Hematopoietic multipotent progenitor cell treated with erythropoietin and hydrocortisone succinate and interleukin-3 and kit ligand, for 4 days (in vitro differentiated cells): ENCODE results near the gene GRIP2.

Experiments
- DNase-seq: peaks from one replicate; pipeline ENCODE4 v3.0.0-alpha.2; 2015

Gene GRIP2

DNA sequence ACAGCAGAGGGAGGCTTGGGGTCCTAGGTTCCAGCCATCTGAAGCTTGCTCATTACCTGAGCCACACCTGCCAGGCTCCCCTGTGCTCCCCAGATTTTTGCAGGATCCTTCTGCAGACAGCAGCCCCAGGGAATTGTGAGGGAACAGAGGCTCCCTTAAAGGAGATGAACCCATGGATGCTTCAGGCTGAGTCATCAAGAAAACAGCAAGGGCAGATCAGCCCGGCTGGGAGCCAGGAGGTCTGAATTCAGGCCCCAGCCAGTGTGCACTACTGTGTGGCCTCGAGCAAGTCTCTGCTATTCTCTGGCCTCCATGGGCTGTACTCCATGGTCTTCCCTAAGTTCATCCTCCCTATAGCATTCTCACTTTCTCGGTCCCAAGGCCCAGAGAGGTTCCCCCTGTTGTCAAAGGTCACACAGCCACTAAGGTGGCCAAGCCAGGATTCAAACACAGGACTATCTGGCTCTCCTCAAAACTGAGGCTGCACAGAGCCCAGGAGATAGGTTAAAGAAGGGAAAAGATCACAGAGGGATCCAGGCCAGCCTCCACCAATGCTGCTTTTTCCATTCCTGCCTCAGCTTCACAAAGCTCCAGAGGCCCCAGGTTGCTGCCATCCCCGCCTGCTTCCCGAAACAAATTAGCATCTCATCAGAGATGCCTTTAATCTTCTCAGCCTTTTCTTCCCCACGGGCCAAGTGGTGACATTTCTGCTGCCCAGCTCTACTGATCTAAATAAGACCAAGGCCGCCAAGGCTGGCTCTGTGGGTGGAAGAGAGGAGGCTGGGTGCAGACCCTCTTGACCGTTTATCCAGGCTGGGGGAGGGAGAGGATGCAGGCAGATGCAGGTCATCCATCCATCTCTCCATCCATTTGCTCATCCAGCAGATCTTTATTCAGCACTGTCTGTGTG, 21.2 kb upstream of the GRIP2 start:
- DNase-seq, result no peak

DNA sequence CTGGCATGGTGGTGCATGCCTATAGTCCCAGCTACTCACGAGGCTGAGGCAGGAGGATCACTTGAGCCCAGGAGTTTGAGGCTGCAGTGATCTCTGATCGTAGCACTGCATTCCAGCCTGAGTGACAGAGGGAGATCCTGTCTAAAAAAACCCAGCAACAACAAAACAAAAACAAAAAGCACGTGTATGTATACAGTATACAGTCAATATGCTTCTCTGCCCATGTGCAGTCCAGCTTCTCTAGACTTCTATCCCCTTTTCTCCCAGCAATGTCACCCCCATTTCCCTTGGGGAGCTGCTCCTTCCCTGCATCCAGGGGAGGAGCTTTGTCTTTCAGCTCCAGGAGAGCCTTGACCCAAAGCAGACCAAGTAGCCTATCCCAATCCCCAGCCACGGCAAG, 20.0 kb upstream of the GRIP2 start:
- no peak for DNase-seq

DNA sequence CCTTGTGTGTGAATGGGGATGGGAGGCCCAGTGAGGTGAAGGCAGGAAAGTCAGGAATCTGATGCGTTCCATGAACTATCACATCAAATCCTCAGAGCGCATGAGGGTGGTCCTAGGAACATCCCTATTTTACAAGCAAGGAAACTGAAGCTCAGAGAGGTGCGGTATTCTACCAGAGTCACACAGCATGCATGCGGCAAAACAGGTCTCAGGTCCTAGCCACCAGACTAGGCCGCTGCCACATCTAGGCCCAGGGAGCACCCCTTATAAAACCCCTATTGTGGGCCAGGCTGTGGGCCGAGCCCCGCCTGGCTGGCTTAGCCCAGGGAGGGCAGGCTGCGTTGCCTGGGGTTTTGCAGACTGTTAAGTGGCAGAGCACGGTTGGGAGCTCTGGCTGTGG, 17.9 kb upstream of the GRIP2 start:
- no peak for DNase-seq

DNA sequence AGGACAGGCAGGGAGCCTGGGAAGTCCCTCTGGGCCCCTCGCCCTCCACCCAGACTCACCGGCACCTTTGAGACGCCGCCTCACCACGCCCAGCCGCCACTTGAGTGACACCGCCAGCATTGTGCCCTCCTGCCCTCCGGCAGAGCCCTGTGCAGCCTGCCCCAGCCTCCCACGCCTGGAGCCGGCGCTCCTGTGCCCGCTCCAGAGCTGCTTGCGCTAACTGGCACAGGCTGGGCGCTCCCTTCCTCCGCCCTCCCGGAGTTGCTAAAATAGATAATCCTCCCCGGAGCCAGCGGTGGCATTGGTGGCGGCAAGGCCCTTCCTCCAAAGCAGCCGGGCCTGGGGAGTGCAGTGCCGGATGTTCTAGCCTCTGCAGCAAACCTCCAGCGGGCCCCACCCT, 15.7 kb upstream of the GRIP2 start:
- peak; percentile 49 for DNase-seq

DNA sequence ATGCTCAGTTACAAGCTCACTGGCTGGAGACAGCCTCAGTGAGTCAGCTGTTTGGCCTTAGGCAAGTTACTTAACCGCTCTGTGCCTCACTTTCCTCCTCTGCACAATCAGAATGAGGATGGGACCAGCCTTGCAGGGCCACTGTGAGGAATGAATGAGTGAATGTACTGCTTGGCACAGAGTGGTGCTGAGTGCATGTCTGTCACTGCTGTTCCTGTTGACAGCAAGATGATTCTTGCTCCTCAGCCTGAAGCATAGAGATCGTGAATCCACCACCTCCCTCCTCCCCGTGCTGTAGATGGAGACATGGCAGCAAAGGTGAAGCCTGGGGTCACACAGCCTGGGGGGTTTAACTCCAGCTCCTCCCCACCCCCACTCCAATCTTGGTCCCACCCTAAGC, 14.6 kb upstream of the GRIP2 start:
- DNase-seq, result no peak

DNA sequence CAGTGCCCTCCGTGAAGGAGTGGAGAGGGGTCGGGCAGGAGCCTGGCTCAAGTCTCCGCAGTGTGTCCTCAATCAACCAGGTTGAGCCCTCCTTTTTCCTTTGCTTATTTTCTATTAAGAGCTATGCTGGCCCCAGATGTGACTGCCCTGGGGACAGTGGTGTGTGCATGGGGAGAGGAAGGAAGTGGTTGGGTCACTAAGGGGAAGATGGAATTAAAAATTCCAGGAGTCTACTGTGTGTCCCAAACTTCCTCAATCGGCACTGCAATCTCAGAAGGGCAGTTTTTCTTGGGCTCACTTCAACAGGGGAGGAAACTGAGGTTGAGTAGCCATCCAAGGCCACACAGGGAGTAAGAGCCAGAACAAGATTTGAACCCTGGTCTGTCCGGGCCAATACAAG, 13.7 kb upstream of the GRIP2 start:
- DNase-seq, result no peak

DNA sequence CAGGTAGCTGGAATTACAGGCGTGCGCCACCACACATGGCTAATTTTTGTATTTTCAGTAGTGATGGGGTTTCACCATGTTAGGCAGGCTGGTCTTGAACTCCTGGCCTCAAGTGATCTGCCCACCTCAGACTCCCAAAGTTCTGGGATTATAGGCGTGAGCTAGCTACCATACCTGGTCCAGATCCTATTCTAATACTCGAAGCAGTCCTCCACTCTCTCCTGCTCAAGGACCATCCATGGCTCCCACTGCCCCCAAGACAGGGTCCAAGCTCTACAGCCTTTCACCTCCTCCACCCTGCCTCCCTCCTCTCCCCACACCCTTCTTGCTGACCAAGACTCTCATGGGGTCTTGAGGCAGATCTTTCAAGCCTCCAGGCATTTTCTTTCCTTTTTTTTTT, 12.6 kb upstream of the GRIP2 start:
- DNase-seq, result no peak

DNA sequence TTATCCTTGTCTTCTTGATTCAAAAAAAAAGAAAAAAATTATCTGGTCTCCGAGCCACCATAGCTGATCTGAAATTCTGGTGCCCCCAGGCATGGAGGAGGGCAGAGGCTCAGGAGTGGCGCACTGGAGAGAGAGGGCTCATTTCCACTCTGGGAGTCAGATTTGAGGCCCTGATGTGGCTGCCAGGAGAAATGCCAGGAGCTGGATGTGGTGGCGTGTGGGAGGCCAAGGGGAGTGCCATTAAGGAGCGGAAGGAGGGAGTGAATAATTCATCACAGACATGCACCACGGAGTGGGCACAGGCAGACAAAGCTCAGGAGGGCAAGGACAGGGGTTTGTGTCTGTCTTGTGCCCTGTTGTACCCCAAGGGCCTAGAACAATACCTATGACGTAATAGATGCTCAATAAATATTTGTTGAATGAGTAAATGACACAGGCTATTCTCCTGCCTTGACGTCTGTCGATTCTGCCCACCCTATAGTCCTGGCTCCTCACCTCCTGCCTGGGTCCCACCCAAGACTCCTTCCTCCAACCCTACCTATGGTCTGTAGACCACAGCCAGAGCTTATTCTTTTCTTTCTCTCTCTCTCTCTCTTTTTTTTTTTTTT, 12.0 kb upstream of the GRIP2 start:
- no peak for DNase-seq

DNA sequence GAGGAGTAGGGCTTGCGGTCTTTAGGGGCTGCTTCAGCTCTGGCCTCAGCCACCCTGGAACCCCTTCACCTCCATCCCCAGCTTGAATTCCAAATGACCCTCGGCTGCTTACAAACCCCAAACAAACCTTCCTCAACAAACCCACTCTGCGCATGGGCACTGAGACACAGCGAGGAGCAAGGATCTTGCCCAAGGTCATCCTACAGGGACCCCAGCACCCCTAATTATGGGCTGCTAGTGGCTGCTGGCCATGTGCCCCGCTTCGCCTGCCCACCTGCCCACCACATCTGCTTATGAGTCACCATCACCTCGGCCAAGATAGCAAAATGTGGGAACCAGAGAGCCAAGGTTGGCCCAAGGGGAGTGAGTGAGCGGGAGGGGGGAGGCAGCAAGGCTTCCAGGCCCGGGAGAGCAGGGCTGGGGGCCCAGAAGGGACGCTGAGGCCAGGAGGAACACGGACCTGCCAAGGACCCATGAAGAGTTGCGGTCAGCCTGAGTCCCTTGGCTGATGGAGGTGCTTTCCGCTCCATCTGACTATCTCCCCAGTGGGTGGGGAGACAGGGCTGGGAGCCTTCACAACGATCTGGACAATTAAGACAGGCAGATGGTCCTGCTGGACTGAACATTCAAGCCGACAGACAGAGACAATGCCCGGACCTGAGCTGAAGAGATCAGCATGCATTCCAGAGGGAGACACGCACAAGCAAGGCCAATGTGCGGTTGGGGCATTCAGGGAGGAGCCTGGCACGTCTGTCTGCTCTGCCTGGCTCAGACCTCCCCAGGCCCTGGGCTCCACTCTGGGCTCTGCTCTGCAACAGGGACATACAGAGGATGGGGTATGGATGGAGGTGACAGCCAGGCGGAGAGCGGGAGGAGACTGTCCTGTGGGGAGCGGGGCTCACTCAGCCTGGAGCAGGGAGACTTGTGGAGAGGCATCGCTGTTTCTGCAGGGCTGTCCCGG, 10.8 kb upstream of the GRIP2 start:
- DNase-seq, result no peak

DNA sequence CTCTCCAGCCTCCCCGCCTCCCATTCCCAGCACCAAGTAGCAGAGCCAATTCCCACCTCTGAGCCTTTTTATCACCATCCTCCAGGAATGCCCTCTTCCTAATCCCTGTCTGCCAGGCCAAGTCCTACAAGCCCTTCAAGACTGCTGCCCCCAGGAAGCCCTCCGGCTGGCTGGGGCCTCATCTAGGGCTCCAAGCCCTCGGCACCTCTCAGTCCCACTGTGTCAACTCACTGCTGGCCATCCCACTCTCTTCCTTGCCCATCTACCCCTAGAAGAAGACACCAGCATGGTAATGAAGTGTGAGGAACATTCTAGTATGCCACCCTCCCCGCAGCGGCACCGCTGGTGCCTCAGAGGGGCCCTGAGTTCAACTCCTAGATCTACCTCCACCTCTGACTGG, 10.0 kb upstream of the GRIP2 start:
- DNase-seq, result no peak

DNA sequence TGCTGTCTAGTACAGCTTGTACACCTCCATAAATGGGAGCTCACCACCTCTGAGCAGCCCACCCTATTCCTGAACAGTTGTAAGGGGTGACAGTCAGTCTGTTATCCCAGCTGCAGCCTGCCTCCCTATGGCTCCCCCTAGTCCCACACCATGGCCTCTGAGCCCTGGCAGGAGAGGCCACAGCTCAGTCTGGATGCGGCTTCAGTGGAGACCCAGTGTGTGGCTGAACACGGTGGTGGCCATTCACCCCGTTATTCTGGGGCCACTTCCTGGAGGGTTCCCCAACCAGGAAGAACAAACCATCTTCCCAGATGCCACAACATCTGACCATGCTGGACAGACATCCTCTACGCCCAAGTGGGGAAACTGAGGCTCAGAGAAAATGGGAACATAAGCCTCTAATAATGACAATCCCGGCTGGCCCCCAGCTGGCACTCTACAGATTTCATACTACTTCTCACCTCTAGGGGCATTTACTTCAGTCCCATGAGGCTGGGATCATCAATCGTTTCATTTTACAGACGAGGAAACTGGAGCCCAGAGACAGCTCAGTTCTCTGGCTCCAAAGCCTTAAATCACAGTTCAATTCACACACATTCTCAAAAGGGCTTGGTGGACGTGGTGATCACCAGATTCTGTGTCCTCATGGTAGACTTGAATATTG, 9.2 kb upstream of the GRIP2 start:
- DNase-seq, result peak; percentile 62

DNA sequence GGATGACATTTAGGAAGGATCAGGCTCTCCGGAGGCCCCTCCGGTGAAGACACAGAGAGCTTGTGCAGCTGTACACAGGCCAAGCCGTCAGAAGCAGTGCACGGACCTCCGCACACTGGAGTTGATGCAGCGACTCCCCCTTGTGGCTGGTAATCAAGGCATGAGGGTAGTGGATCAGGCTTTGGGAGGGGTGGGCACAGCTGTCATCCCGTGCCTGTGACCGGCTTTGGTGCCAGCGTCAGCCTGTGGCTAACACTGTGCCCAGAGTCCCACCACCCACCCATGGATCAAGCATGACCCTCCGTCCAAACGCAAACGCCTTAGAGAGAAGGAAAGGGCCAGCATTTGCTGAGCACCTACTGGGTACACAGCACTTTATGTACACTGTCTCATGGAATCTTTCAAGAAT, 8.2 kb upstream of the GRIP2 start:
- peak; percentile 81 for DNase-seq

DNA sequence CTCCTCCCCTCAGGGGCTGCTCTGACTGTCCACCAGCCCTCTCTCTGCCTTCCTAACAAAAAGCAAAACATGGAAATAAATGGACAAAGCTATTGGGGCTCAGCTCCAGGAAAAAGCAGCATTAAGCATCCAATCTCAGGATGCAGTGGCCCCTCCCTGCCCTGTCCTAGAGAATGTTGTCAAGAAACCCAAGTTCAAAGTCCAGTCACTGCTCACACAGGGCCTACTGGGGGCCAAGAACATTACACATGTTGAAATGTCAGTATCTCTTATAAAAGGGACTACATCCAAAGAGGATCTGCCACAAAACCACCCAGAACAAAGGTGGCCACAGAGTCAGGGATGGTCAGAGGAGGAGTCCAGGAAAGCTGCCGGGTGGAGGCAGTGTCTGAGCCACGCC, 7.6 kb upstream of the GRIP2 start:
- no peak for DNase-seq

DNA sequence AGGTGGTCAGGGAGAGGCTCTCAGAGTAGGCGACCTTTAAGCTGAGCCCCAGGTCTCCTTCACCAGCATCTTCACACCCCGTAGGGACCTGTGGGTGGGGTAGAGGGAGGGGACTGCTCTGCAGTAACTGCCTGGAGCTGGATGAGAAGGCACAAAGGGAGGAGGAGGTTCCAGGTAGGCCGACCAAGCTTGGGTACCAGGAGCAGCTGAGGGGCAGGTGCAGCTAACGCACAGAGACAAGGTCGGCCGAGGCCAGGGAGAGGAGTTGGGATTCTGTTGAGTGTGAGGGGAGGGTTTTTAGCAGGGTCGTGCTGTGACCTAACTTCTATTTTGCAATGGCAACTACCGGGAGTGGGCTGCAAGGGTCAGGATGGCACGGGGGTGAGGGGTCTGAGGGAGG, 5.9 kb upstream of the GRIP2 start:
- no peak for DNase-seq

DNA sequence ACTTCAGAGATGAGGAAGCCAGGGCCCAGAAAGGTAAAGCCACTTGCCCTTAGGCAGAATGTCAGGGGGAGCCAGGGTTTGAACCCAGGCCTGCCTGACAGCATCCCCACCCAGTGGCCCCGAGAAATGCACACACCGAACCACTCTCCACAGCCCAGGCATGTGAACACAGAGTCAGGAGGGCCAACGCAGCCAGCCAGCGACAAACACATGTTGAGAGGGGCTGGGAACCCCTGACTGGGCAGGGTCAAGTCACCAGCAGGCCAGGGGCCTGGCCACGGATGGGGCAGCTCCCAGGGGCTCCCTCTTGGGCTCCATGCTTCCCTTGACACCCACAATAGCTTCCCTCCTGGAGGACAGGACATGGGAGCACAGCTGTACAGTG, 5.1 kb upstream of the GRIP2 start:
- DNase-seq, result no peak

DNA sequence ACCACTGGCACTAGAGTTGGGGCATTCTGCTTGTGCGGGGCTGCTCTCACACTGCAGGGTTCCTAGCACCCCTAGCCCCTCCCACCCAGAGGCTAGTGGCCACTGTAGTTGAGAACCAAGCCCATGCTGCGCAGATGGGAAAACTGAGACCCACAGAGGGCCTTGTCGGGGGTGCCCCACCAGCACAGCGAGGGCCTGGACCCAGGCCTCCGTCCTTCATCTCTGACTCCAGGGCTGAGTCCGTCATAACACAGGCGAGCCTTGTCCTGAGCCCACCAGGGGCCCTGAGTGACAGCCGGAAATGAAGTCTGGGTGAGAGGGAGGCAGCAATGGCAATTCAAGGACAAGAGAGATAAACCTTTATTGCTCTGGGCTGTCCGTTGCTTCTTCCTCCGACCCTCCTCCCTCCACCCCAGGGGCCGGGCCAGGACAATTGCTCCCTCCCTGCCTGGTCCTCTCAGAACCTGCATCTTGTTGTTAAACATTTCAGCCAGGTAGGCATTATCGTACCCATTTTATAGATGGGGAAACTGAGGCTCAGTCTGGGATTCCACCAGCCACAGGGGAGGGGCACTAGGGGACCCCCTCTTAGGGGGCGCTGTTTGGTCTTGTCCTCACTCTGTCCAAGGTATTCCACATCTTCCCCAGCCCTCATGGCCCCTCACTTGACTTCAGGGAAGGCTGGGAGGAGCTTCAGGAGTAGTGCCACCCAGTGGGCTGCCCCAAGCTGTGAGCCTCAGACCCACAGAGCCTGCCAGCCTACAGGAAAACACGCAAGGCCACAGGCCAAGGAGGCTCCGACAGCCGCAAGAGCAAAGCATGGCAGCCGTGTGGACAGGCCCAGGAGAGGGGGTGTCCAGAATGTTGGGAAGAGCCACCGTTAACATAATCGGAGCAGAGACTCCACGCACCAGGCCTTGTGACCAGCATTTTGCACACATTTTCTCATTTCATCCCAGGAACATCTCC, 4.4 kb upstream of the GRIP2 start:
- DNase-seq, result no peak

DNA sequence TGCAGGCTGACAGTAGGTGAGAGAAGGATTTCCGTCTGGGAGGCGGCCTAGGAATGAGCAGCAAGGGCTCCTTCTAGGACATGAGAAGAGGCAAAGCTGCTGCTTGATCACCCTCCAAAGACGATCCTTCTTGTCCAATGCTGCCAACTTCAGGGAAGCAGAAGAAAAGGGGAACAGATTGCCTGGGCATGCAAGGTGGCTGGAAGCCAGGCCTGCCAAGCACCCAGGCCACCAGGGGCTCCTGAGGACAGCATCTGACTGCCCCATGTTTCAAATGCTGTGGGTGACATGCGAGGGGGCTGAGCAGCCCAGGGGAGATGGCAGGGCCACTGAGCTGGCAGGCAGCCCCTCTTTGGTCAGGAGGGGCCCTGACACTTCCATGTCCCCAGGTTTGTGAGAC, 3.3 kb upstream of the GRIP2 start:
- no peak for DNase-seq

DNA sequence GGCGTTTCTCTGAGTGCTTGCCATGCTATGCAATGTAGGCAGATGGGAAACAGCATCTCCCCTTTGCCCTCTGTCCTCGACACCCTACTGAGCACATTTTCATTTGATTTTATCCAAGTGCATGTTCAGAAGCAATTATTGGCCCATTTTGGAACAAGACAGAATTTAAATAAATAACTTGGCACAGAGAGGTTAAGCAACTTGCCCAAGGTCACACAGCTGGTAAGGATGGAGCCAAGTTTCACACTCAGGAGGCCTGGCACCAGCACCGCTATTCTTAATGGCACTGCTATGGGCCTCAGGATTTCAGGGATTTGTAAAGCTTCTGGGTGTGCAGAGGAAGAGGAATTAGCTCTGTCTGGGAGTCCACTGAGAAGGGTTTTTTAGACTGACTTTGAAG, 2.5 kb upstream of the GRIP2 start:
- no peak for DNase-seq

DNA sequence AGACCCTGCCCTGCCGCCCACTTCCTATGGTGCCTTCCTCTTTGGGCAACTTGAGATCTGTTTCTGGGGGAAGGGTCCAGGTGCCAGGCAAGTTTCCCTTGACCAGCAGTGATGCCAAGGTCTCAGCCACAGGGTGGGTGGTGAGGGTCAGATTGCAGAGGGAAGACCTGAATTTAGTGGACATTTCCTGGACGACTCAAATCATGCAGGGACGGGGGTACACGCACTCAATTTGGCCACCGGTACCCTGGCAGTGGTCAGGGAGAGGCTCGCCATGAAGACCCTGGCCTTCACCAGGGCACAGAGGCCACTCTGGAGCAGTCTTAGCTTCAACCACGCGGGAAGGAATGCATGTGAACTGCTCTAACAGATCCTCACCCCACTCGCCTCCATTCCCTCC, 1.5 kb upstream of the GRIP2 start:
- no peak for DNase-seq

DNA sequence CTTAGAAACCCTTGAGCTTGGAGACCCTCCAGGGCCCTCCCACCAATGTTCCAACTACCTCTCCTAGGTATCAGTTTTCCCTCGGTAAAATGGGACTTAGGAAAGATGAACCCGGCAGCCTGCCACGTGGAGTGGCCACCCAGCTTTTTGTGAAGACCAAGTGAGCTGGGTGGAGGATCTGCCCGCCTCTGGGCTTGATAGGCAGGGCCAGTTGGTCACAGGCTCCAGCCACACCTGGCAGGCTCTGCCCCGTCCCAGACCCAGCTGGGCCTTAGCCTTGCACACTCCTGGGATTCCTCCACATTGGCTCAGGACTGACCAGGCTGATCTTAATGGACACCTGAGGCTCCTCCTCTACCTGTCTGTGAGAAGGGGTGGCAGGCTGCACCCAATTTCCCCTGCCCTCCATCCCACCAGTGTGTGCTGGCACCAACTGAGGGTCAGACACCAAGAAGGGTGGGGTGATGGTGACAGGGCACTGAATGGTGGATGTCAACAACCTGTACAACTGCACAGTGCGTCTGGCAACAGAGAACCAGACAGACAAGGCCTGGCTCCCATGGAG, 761 bp upstream of the GRIP2 start:
- DNase-seq, result no peak

DNA sequence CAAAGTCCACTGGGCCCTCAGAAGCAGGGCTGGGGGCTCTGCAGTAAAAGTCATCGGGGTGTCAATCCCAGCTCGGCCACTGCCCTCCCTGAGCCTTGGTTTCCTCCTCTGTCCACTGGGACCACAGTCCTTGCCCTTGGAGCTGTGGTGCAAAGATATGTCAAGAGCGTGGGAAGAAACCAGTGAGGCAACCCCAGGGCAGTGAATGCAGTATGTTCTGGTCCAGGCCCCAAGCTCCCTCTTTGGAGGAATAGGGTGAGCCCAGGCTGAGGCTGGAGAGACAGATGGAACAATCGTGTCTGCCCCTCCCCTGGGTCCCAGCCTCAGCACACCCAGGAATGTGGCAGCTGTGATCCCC, 779 bp downstream of the GRIP2 start:
- no peak for DNase-seq
